ENCODE data around the gene FAM3D.

FAM3D gene

GRCh38 chr3:58588030-58588614, 78.5 kb downstream of the FAM3D start:
- DNase-seq = no peak

GRCh38 chr3:58586776-58587192, 79.8 kb downstream of the FAM3D start:
- no peak for DNase-seq

- DNase-seq = no peak
Observed at GRCh38 chr3:58585994-58586393, 80.6 kb downstream of the FAM3D start.

GRCh38 chr3:58585005-58585786, 81.4 kb downstream of the FAM3D start:
- peak; percentile 12 for DNase-seq

GRCh38 chr3:58584690-58585004, 81.9 kb downstream of the FAM3D start:
- no peak for DNase-seq

Data from NCI-H1694 (cell line).